Panc1 (cell line): ENCODE results near the gene TFAP2B.

Experiments used
- CTCF ChIP-seq: fragments of 450-650 bp; IDR thresholded peaks from 2 replicates; pipeline ENCODE4 v1.5.1; 2017; ENCODE audit warnings: mild to moderate bottlenecking
- POLR2AphosphoS5 ChIP-seq: IDR thresholded peaks from 2 replicates; pipeline ENCODE4 v1.6.1; 2012; ENCODE audit warnings: mild to moderate bottlenecking, low read depth, low read length, moderate library complexity
- REST ChIP-seq, 2 experiments: IDR thresholded peaks; 2 replicates each; pipeline ENCODE4 v1.6.1; 2011 to 2012; ENCODE audit warnings: low read depth in 2 of 2, control low read depth in 1 of 2, low read length in 1 of 2, mild to moderate bottlenecking in 1 of 2, moderate library complexity in 1 of 2; ENCODE audit not compliant: insufficient read depth in 1 of 2
- SIN3A ChIP-seq: IDR thresholded peaks from 2 replicates; pipeline ENCODE4 v1.6.1; 2012; ENCODE audit warnings: low read depth, mild to moderate bottlenecking, low read length, moderate library complexity, borderline replicate concordance; ENCODE audit not compliant: insufficient read depth
- TCF7L2 ChIP-seq: IDR thresholded peaks from 2 replicates; pipeline ENCODE4 v1.6.1; 2011; ENCODE audit warnings: mild to moderate bottlenecking, low read depth, low read length, inconsistent platforms

GRCh38 chr6:50807035-50807434 is 11.6 kb upstream of the TFAP2B start:
- no peak for TF ChIP-seq CTCF
- no peak for TF ChIP-seq POLR2AphosphoS5
- no peak for TF ChIP-seq REST (IDR thresholded peaks at IDR 0.05; ENCODE audit: insufficient read depth in 1 of 2, low read depth in 2 of 2, low read length in 1 of 2)
- no peak for TF ChIP-seq SIN3A
- no peak for TF ChIP-seq TCF7L2
